Measurements from ENCODE around the gene RCN2.

- TF ChIP-seq GATAD1 (CRISPR knock-in tag; IDR thresholded peaks at IDR 0.05) (no peak), ZKSCAN8 (CRISPR knock-in tag; IDR thresholded peaks at IDR 0.05; ENCODE audit: borderline replicate concordance) (no peak), CEBPZ (IDR thresholded peaks at IDR 0.05; ENCODE audit: low read length) (no peak), ESRRA (CRISPR knock-in tag; IDR thresholded peaks at IDR 0.05; ENCODE audit: low read depth) (no peak), HNRNPUL1 (IDR thresholded peaks at IDR 0.05; ENCODE audit: low read depth, low read length) (no peak), ARNT (IDR thresholded peaks at IDR 0.05) (no peak), THAP11 (CRISPR knock-in tag; IDR thresholded peaks at IDR 0.05) (no peak), CTCF (CRISPR knock-in tag; IDR thresholded peaks at IDR 0.05) (no peak), REXO4 (CRISPR knock-in tag; IDR thresholded peaks at IDR 0.05; ENCODE audit: borderline replicate concordance) (no peak), ZBTB2 (CRISPR knock-in tag; IDR thresholded peaks at IDR 0.05; ENCODE audit: low read depth) (no peak), SRSF1 (optimal IDR thresholded peaks at IDR 0.05; ENCODE audit: low read depth, low read length) (no peak), MEF2D (CRISPR knock-in tag; IDR thresholded peaks at IDR 0.05) (no peak), RERE (CRISPR knock-in tag; IDR thresholded peaks at IDR 0.05; ENCODE audit: low read depth) (no peak)
These were observed 37.4 kb upstream of the RCN2 start for GRCh38 chr15:76894174-76894573.
